A673 (cell line): ENCODE measurements around the gene PNKD. TPM values are rescaled to one million over a fixed set of nuclear protein-coding genes. Genes with fewer than 3 reads are reported as not detected.

Experiments
- BruUV-seq: library from RNA; stranded (reverse); fragments of 400-500 nt; replicated peaks from 2 replicates; lab custom pipeline; 2021; lab: Mats Ljungman, UMichigan
- CTCF ChIA-PET: fragments of 300-600 bp; sonication (Branson Sonifier 250); formaldehyde crosslinking; loops from one replicate; lab custom pipeline; 2022; ENCODE audit warnings: antibody characterized with exemption; lab: Charles Lee
- POLR2A ChIA-PET: fragments of 300-600 bp; sonication (Branson Sonifier 250); formaldehyde crosslinking; loops from one replicate; lab custom pipeline; 2022; ENCODE audit warnings: antibody characterized with exemption; ENCODE audit not compliant: low non-redundant PET; lab: Charles Lee
- DNase-seq: peaks from one replicate; pipeline ENCODE4 v3.0.0-alpha.2; 2015; ENCODE audit warnings: low spot score
- H3K27ac ChIP-seq: fragments of 200-600 bp; sonication (generic); 2 replicates; pipeline ENCODE4 v1.5.1; 2016; ENCODE audit warnings: mixed run types, low read depth, mild to moderate bottlenecking, mixed read lengths, antibody characterized with exemption, low read length; ENCODE audit not compliant: poor library complexity, severe bottlenecking
- H3K27me3 ChIP-seq: fragments of 200-600 bp; sonication (generic); replicated peaks from 2 replicates; pipeline ENCODE4 v1.6.1; 2017; ENCODE audit warnings: mixed run types, low read depth, mild to moderate bottlenecking, mixed read lengths, antibody characterized with exemption, low read length; ENCODE audit not compliant: insufficient read depth, poor library complexity
- H3K36me3 ChIP-seq: fragments of 200-600 bp; sonication (generic); 2 replicates; pipeline ENCODE4 v1.6.1; 2016; ENCODE audit warnings: mixed run types, mild to moderate bottlenecking, mixed read lengths, antibody characterized with exemption, low read length; ENCODE audit not compliant: insufficient read depth, poor library complexity, severe bottlenecking
- H3K4me1 ChIP-seq: fragments of 200-600 bp; sonication (generic); 2 replicates; pipeline ENCODE4 v1.6.1; 2017; ENCODE audit warnings: mixed run types, mild to moderate bottlenecking, mixed read lengths, antibody characterized with exemption, low read length; ENCODE audit not compliant: insufficient read depth, poor library complexity, severe bottlenecking
- H3K4me3 ChIP-seq: fragments of 200-600 bp; sonication (generic); 2 replicates; pipeline ENCODE4 v1.5.1; 2016; ENCODE audit warnings: low read depth, mixed run types, mild to moderate bottlenecking, mixed read lengths, low read length; ENCODE audit not compliant: poor library complexity, severe bottlenecking
- H3K9me3 ChIP-seq: fragments of 200-600 bp; sonication (generic); 2 replicates; pipeline ENCODE4 v1.6.1; 2016; ENCODE audit warnings: mixed run types, low read depth, mild to moderate bottlenecking, mixed read lengths, antibody characterized with exemption, low read length; ENCODE audit not compliant: poor library complexity, severe bottlenecking
- EZH2 ChIP-seq: fragments of 200-600 bp; sonication (generic); IDR thresholded peaks from 2 replicates; pipeline ENCODE4 v1.6.1; 2017; ENCODE audit warnings: borderline replicate concordance, low read depth, mild to moderate bottlenecking, mixed read lengths, antibody characterized with exemption, low read length; ENCODE audit not compliant: poor library complexity, severe bottlenecking
- intact Hi-C: fragments of 100-400 bp; cut with micrococcal nuclease; formaldehyde crosslinking; loops from one replicate; pipeline ENCODE4 v1.10.0; 2022; ENCODE audit not compliant: unreplicated experiment
- total RNA-seq: library from RNA; stranded (reverse); gene quantifications from 2 replicates; pipeline ENCODE4 v1.2.3, GENCODE V29; 2021
- TF ChIP-seq, protein P1 (sequence below): fragments of 300-800, 200-600 bp; sonication (generic); conservative IDR thresholded peaks from 2 replicates; pipeline ENCODE4 v1.5.1; 2017; ENCODE audit warnings: low read depth, mild to moderate bottlenecking, antibody characterized with exemption, low read length, moderate library complexity, mixed read lengths

Gene PNKD
- total RNA-seq, 1 experiment from 2014 or later = 36.7 TPM

DNA sequence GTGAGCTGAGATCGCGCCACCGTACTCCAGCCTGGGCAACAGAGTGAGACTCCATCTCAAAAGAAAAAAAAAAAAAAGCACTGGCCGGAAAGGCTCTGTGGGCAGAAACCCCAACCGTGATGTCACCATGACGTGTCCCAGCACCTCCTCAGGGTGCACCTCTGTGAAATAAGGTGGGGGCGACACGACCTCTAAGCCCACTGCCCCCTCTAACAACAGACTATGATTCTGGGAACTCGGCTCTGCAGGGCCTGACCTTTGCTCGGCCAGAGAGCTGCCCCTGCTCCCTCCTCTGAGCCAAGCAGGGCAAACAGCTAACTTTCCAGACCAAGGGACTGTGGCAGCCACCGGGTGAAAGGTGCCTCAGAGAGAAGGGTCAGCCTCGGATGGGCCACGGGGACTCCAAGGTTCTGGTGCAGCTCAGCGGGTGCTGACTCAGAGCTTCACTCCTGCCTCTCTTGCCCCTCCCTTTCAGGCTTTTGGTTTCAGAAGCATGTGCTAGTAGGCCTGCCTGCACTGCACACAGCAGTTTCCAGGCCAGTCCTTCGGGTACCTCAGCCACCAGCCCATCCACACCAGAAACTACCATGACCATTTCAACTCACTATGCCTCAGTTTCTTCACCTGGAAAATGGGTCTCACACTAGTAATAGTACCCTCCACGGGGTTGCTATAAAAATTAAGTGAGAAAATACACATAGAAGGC is 13.9 kb downstream of the PNKD start:
- TF ChIP-seq, protein P1, sequence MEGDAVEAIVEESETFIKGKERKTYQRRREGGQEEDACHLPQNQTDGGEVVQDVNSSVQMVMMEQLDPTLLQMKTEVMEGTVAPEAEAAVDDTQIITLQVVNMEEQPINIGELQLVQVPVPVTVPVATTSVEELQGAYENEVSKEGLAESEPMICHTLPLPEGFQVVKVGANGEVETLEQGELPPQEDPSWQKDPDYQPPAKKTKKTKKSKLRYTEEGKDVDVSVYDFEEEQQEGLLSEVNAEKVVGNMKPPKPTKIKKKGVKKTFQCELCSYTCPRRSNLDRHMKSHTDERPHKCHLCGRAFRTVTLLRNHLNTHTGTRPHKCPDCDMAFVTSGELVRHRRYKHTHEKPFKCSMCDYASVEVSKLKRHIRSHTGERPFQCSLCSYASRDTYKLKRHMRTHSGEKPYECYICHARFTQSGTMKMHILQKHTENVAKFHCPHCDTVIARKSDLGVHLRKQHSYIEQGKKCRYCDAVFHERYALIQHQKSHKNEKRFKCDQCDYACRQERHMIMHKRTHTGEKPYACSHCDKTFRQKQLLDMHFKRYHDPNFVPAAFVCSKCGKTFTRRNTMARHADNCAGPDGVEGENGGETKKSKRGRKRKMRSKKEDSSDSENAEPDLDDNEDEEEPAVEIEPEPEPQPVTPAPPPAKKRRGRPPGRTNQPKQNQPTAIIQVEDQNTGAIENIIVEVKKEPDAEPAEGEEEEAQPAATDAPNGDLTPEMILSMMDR = no peak
- no peak for TF ChIP-seq EZH2
- ChIA-PET POLR2A (no interaction called here), CTCF (interaction anchor here (0.6 kb wide), 1 partner anchor 111 kb away, joined by 3 read pairs; no protein-coding TSS in a partner anchor)
- H3K36me3 ChIP-seq = no peaks in the 10 kb centered on the region
- BruUV-seq = no TSS peak
- no peak for DNase-seq
- no peak overlapping the region for H3K27ac ChIP-seq
- intact Hi-C loops = no loop called here
- H3K4me3 ChIP-seq = no peak overlapping the region
- H3K27me3 ChIP-seq = no peaks in the 10 kb centered on the region
- H3K9me3 ChIP-seq = no peaks in the 10 kb centered on the region
- H3K4me1 ChIP-seq = peaks cover 22% of the 10 kb centered on the region

DNA sequence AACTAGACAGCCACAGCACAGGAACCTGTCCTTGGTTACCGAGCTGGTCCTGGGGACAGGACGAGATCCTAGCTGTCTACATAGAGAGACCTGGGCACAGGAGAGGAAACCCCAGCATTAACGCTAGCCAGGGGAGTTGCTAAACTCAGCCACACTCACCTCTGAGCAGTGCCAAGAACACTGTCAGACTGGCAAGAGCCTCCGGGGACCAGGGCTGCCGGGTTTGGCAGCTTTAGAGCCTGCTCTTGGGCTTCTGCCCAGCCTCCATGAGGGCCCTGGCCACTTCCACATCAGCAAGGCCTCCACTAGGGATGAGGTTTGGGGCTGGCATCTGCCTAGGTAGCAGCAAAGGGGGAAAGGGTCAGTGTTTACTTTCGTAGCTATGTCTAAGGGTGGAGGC is 15.3 kb downstream of the PNKD start:
- POLR2A ChIA-PET = no interaction called here

DNA sequence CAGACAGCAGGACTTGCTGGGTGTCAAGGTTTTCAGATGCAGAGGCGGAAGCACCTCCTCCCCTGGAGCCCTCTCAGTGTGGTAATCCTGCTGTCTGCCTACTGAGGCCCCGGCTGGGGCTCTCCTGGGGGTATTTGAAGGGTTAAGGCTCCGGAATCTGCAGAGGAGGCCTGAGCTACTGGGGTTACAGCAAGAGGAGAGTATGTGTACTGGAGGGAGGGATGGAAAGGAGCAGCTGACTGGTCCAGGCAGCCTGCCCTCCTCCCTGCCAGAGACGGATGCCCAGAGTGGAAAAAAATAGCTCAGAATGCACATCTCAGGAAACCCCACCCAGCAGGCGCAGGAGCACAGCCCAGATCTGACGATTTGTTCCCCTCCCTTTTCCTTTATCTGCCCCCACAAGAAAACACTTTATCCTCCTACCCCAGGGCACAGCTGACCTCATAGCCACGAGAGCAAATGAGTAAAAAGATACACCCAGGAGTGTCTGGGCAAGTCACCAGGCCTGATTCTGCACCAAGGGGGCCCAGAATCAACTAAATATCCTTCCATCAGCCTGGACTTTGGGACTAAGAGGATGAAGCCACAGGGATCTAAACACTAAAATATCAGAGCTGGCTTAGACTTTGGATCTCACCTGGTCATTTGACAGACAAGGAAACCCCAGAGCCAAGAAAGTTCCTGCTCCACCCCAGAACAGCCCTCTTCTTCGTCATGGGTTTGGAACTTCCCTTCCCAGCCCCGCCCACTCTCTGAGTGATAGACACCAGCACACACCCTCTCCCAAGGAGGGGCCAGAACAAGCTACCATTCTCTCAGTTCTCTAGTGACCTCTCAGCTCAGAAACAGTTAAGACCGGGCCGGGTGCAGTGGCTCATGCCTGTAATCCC is 16.5 kb downstream of the PNKD start:
- no peak for TF ChIP-seq EZH2
- TF ChIP-seq, protein P1 = no peak
- DNase-seq = peak; percentile 90
- peak overlapping the region; percentile 37 for H3K4me3 ChIP-seq
- POLR2A ChIA-PET = interaction anchor here (0.6 kb wide), 1 partner anchor 119 kb away, joined by 14 read pairs; no protein-coding TSS in a partner anchor
- intact Hi-C loops = no loop called here
- H3K4me1 ChIP-seq = peaks cover 25% of the 10 kb centered on the region
- CTCF ChIA-PET = interaction anchor here (0.9 to 1.1 kb wide), 2 partner anchors 14 to 19 kb away, joined by 3 to 4 read pairs; no protein-coding TSS in a partner anchor
- no peaks in the 10 kb centered on the region for H3K27me3 ChIP-seq
- BruUV-seq = no TSS peak
- no peaks in the 10 kb centered on the region for H3K36me3 ChIP-seq
- H3K27ac ChIP-seq = peak overlapping the region; percentile 82
- H3K9me3 ChIP-seq = no peaks in the 10 kb centered on the region

More for the DNA sequence above, 15.3 kb downstream of the PNKD start:
- H3K27ac ChIP-seq = peak overlapping the region; percentile 82
- no peaks in the 10 kb centered on the region for H3K9me3 ChIP-seq
- CTCF ChIA-PET = no interaction called here
- TF ChIP-seq, protein P1 = no peak
- TF ChIP-seq EZH2 = no peak
- H3K36me3 ChIP-seq = no peaks in the 10 kb centered on the region
- H3K27me3 ChIP-seq = no peaks in the 10 kb centered on the region
- BruUV-seq = no TSS peak
- peaks cover 25% of the 10 kb centered on the region for H3K4me1 ChIP-seq
- DNase-seq = no peak
- no peak overlapping the region for H3K4me3 ChIP-seq
- intact Hi-C loops = no loop called here
